ENCODE data around the gene LAMB3.
A peak's percentile ranks its signal among the peaks of the same experiment; 100 is the strongest.

DNA sequence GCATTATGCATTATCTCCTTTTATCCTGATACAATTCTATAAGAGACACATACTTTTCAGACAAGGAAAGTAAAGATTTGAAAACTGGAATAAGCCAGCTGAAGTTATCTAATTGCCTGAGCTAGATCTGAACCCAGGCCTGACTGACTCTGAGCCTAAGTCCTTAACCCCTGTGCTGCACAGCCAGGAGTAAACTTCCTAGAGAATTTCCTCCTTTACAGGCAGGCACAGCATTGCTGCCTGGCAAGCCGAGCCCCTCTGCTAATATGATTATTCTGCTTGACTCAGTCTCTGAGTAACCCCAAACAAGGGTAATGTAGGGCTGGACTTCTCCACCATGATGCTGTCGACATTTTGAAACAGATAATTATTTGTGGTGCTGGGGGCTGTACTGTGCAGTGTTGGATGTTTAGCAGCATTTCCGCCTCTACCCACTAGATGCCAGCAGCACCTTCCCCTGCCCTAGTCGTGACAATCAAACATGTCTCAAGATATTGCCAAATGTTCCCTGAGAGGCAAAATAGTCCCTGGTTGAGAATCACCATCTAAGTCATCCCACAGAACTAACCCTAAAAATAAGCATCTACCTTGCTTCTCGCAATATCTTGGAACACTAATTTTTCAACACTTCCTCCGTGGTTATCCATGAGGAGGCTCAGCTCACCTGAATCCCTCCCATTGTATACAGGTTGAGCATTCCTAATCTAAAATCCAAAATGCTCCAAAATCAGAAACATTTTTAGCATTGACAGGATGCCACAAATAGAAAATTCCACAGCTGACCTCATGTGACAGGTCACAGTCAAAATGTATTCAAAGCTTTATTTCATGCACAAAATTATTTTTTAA lies 50.2 kb downstream of the LAMB3 start:
- no peak for TF ChIP-seq POLR2A (IDR thresholded peaks at IDR 0.05)
- TF ChIP-seq, protein P1, sequence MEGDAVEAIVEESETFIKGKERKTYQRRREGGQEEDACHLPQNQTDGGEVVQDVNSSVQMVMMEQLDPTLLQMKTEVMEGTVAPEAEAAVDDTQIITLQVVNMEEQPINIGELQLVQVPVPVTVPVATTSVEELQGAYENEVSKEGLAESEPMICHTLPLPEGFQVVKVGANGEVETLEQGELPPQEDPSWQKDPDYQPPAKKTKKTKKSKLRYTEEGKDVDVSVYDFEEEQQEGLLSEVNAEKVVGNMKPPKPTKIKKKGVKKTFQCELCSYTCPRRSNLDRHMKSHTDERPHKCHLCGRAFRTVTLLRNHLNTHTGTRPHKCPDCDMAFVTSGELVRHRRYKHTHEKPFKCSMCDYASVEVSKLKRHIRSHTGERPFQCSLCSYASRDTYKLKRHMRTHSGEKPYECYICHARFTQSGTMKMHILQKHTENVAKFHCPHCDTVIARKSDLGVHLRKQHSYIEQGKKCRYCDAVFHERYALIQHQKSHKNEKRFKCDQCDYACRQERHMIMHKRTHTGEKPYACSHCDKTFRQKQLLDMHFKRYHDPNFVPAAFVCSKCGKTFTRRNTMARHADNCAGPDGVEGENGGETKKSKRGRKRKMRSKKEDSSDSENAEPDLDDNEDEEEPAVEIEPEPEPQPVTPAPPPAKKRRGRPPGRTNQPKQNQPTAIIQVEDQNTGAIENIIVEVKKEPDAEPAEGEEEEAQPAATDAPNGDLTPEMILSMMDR (IDR thresholded peaks at IDR 0.05): peak in 1 of 3 donors; percentile 10

Measured in lower leg skin (tissue), 3 donors.